GM12878 (cell line): Measurements from ENCODE around the gene ZNF613. TPM values are rescaled to one million over a fixed set of nuclear protein-coding genes. Genes with fewer than 3 reads are reported as not detected.
"Not testable (repeated sequence)": the region's sequence is repeated elsewhere in the genome, so short reads cannot be mapped to it uniquely, and the experiment has no call there.

Experiments used
- ATAC-seq: fragments of 200-7000 bp; cut with Tn5 transposase; 3 replicates; pipeline ENCODE4 v1.9.1; 2020; ENCODE audit warnings: mild to moderate bottlenecking, moderate library complexity
- BruUV-seq: library from RNA; stranded (reverse); fragments of 400-500 nt; replicated peaks from 2 replicates; lab custom pipeline; 2021; lab: Mats Ljungman, UMichigan
- CTCF ChIA-PET: fragments of 300-600 bp; sonication (Branson Sonifier 250); formaldehyde crosslinking; extraction: SDS; loops from one replicate; lab custom pipeline; 2021; ENCODE audit warnings: inconsistent platforms; lab: Yijun Ruan, JAX
- POLR2A ChIA-PET: fragments of 350-600 bp; formaldehyde crosslinking; extraction: SDS; loops from one replicate; lab custom pipeline; 2021; ENCODE audit warnings: inconsistent platforms; lab: Charles Lee
- RAD21 ChIA-PET: fragments of 300-600 bp; sonication (Branson Sonifier 250); formaldehyde crosslinking; loops from one replicate; lab custom pipeline; 2023; ENCODE audit warnings: antibody characterized with exemption; ENCODE audit not compliant: unreplicated experiment; lab: Charles Lee
- SMC1A ChIA-PET: fragments of 300-600 bp; sonication (Branson Sonifier 250); formaldehyde crosslinking; loops from one replicate; lab custom pipeline; 2023; ENCODE audit not compliant: unreplicated experiment, uncharacterized antibody; lab: Charles Lee
- DNase-seq: peaks from one replicate; pipeline ENCODE4 v3.0.0-alpha.2; 2011; ENCODE audit warnings: low read depth, low spot score
- FAIRE-seq: peaks from 3 replicates; lab custom pipeline; 2011; peaks lifted over from hg19 to GRCh38; lab: Jason Lieb, UNC
- H2AFZ ChIP-seq: 2 replicates; pipeline ENCODE4 v1.6.0; 2011; ENCODE audit warnings: low read depth, low read length, control low read depth; ENCODE audit not compliant: control insufficient read depth
- H3K27ac ChIP-seq: 2 replicates; pipeline ENCODE4 v1.5.1; 2011; ENCODE audit warnings: control low read depth; ENCODE audit not compliant: control insufficient read depth, insufficient read depth
- H3K27me3 ChIP-seq, 2 experiments: replicated peaks in 1 of 2; 2 replicates each; pipeline versions ENCODE4 v1.6.0 to v1.6.1; 2011; ENCODE audit warnings: low read length in 1 of 2; ENCODE audit not compliant: control insufficient read depth in 2 of 2, insufficient read depth in 2 of 2
- H3K36me3 ChIP-seq, 2 experiments: 2 replicates each; pipeline ENCODE4 v1.5.1; 2011; ENCODE audit warnings: low read length in 1 of 2; ENCODE audit not compliant: control insufficient read depth in 2 of 2, insufficient read depth in 2 of 2
- H3K4me1 ChIP-seq: 2 replicates; pipeline ENCODE4 v1.6.1; 2011; ENCODE audit warnings: mild to moderate bottlenecking, low read length, moderate library complexity, mixed read lengths; ENCODE audit not compliant: control insufficient read depth, insufficient read depth
- H3K4me2 ChIP-seq: 2 replicates; pipeline ENCODE4 v1.6.0; 2011; ENCODE audit warnings: control low read depth; ENCODE audit not compliant: control insufficient read depth, insufficient read depth
- H3K4me3 ChIP-seq: fragments of 200-600 bp; sonication (generic); 2 replicates; pipeline ENCODE4 v1.5.1; 2016
- H3K79me2 ChIP-seq: 2 replicates; pipeline ENCODE4 v1.6.0; 2011; ENCODE audit warnings: low read length; ENCODE audit not compliant: control insufficient read depth, insufficient read depth
- H3K9ac ChIP-seq: 2 replicates; pipeline ENCODE4 v1.8.0; 2011; ENCODE audit warnings: low read length, control low read depth, mixed read lengths; ENCODE audit not compliant: control insufficient read depth, insufficient read depth
- H3K9me3 ChIP-seq: replicated peaks from 3 replicates; pipeline ENCODE4 v1.5.1; 2011; ENCODE audit warnings: mild to moderate bottlenecking, low read length; ENCODE audit not compliant: control insufficient read depth, insufficient read depth
- H4K20me1 ChIP-seq: 2 replicates; pipeline ENCODE4 v1.6.0; 2011; ENCODE audit not compliant: control insufficient read depth, insufficient read depth
- WGBS: methylation state at CpG from one replicate; pipeline ENCODE4 v1.1.6; 2016; ENCODE audit warnings: low lambda C conversion rate; ENCODE audit not compliant: insufficient replicate concordance, insufficient coverage; ENCODE audit errors: missing lambda C conversion rate; 5-methylcytosine and 5-hydroxymethylcytosine counted together
- in situ Hi-C: fragments of 300-500 bp; cut with MboI; formaldehyde crosslinking; loops from 9 replicates; pipeline ENCODE4 v1.14.3; 2018; ENCODE audit warnings: mixed read lengths
- intact Hi-C: fragments of 100-400 bp; cut with micrococcal nuclease; formaldehyde crosslinking; loops from one replicate; pipeline ENCODE4 v1.14.2; 2022; ENCODE audit not compliant: unreplicated experiment
- polyA plus RNA-seq, 11 experiments: library from polyadenylated mRNA; depleted of rRNA in 4 of 11; unstranded in 6 of 11; stranded (reverse) in 5 of 11; fragments of >200 nt; fragmentation: Nextera tagmentation in 4 of 11; fragmentation: Illumina TruSeq in 1 of 11; extraction: Ambion mirVana in 4 of 11; extraction: Trizol in 1 of 11; gene quantifications; 1 replicate in 1 of 11; 2 replicates in 10 of 11; pipeline versions ENCODE4 v1.2.1 to v1.2.3, GENCODE V29; 2011 to 2016; ENCODE audit warnings: inconsistent platforms in 2 of 11, missing spikeins in 2 of 11, low read depth in 1 of 11
- total RNA-seq, 4 experiments: library from RNA; depleted of rRNA in 3 of 4; stranded (reverse); fragments of >200 nt in 3 of 4; fragmentation: Illumina TruSeq in 1 of 4; extraction: Trizol in 1 of 4; gene quantifications; 2 replicates each; pipeline versions ENCODE4 v1.2.1 to v1.2.3, GENCODE V29; 2013 to 2021
- TF ChIP-seq, protein P1 (sequence below): IDR thresholded peaks from 2 replicates; pipeline ENCODE4 v1.6.1; 2012; ENCODE audit warnings: low read depth, low read length, improper control_type of control experiment

The ZNF613 gene
- total and polyA plus RNA-seq, 10 of the 15 experiments (the other 5 are each of a cell fraction or from before 2014, with no cell fraction given) = 3.3 to 7.8 (median 5.0) TPM

DNA sequence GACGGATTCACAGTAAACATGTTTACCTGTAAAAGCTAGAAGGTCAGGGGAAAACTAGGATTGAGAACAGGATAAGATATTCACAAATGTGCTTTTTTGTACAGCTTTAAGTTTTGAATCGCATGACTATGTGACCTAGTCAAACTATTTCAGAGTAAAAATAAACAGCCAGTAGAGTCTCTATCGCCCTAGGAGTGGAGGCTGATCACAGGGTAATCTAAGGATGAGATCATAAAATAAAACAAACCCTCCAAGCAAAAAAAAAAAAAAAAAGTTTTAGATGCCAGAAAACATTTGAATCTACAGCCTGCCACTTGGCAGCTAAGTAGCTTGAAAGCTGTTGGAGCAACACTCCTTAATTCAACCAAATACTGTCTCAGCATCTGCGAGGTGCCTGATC, 32.5 kb downstream of the ZNF613 start:
- SMC1A ChIA-PET = no interaction called here
- H3K27ac ChIP-seq = no peak overlapping the region
- CTCF ChIA-PET = no interaction called here
- RAD21 ChIA-PET = no interaction called here
- no peak overlapping the region for H3K4me2 ChIP-seq
- ATAC-seq (no peak), DNase-seq (no peak), FAIRE-seq (no peak)
- H2AFZ ChIP-seq = no peak overlapping the region
- no peak overlapping the region for H3K4me3 ChIP-seq
- no peaks in the 10 kb centered on the region for H4K20me1 ChIP-seq
- H3K27me3 ChIP-seq = no peaks in the 10 kb centered on the region
- no peak overlapping the region for H3K9ac ChIP-seq
- no TSS peak for BruUV-seq
- POLR2A ChIA-PET = no interaction called here
- intact Hi-C loops (no loop called here), in situ Hi-C loops (no loop called here)
- H3K9me3 ChIP-seq = peaks cover 3% of the 10 kb centered on the region
- TF ChIP-seq, protein P1, sequence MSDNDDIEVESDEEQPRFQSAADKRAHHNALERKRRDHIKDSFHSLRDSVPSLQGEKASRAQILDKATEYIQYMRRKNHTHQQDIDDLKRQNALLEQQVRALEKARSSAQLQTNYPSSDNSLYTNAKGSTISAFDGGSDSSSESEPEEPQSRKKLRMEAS = no peak
- H3K4me1 ChIP-seq = no peaks in the 10 kb centered on the region
- H3K36me3 ChIP-seq = peaks cover under 1 to 4% of the 10 kb centered on the region in 2 experiments; a peak in 2 of 4 replicates
- H3K79me2 ChIP-seq = no peaks in the 10 kb centered on the region
- 95% methylated on average over 4 of the region's 4 CpGs for WGBS

DNA sequence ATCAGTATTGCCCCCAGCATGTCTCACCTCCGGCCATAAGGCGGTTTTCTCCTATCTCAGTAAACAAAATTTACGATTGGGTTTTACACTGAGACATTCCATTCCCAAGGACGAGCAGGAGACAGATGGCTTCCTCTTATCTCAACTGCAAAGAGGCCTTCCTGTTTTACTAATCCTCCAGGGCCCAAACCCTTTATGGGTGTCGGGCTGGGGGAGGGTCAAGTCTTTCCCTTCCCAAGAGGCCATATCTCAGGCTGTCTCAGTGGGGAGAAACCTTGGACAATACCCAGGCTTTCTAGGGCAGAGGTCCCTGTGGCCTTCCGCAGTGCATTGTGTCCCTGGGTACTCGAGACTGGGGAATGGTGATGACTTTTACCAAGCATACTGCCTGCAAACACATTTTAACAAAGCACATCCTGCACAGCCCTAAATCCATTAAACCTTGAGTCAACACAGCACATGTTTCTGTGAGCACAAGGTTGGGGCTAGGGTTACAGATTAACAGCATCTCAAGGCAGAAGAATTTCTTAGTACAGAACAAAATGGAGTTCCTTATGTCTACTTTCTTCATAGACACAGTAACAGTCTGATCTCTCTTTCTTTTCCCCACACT, 33.5 kb downstream of the ZNF613 start:
- not testable (repeated sequence) for H3K4me2 ChIP-seq
- H3K9me3 ChIP-seq = peaks cover 12% of the 10 kb centered on the region

More for the DNA sequence above, 33.5 kb downstream of the ZNF613 start:
- POLR2A ChIA-PET, H3K27ac ChIP-seq, H3K4me1 ChIP-seq, in situ Hi-C loops, H3K9ac ChIP-seq, H3K4me3 ChIP-seq, RAD21 ChIA-PET, H3K79me2 ChIP-seq, DNase-seq, FAIRE-seq, H3K27me3 ChIP-seq, ATAC-seq, CTCF ChIA-PET, intact Hi-C loops, BruUV-seq, H4K20me1 ChIP-seq, SMC1A ChIA-PET, H2AFZ ChIP-seq: not testable (repeated sequence)
- H3K36me3 ChIP-seq = peaks cover 6 to 12% of the 10 kb centered on the region in 2 experiments; a peak in 3 of 4 replicates
- 59% methylated on average over 7 of the region's 7 CpGs for WGBS
